Medulla oblongata (tissue), 1 donor: ENCODE measurements around the gene MINAR1.
"Not testable (repeated sequence)": the region's sequence is repeated elsewhere in the genome, so short reads cannot be mapped to it uniquely, and the experiment has no call there.

ENCODE experiments used
- DNase-seq: peaks from one replicate; pipeline ENCODE4 v3.0.0-alpha.2; 2015; ENCODE audit errors: extremely low spot score

The MINAR1 gene

DNA sequence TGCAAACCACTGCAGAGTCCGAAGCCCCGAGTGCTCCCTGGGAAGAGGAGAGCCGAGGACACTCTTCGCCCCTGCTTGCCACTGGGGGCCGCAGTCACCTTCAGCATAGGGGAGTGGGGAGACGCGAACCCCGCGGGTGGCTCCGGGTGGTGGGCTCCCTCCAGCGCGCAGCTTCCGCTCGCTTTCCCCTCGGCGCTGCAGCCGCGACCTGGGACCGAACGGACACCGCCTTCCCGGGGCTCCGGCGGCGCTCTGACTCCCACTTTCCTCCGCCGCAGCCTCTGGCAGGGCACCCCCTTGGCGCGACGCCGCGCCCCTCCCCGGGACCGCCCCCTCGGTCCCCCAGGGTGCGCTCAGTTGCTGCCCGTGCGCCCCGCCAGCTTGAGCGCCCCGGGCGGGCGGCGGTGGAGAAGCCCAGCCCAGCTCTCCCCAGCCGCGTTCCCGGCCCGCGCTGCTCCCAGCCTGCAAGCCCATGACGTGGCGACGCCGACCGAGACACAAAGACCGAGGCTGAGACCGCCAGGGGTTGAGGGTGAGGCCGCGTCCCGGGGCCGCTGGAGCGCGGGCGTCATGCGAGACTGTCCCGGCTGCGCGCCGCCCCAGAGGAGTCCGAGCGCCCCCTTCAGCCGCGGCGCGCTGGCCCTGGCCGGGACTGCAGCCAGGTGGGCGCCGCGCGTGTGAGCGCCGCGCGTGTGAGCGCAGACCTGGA is at the start of gene MINAR1:
TSS of gene MINAR1 (plus strand) at position 701 of the 709 bp plus-strand sequence. CDS start 23,812 bp downstream, outside the sequence.
- peak; percentile 26 for DNase-seq

DNA sequence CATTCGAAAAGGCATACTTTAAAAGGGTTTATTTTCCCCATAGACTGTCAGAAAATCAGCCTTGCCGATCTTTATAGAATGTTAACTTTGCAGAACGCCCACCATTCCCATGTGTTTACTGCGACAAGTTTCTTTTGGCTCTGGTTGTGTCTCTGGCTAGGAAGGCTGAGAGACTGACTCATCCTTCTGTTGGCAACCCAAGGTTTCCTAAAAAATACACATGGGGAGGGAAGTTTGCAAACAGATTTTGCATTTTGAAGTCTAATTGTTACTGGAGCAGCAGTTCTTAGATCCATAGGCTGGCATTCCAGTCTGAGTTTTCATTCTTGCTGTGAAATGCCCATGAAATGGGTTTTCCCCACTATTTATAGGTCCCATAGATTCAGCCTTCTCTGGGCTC is 37.9 kb upstream of the MINAR1 start:
- no peak for DNase-seq

- no peak for DNase-seq
Observed at GRCh38 chr15:79396850-79397249, 35.3 kb upstream of the MINAR1 start.

DNA sequence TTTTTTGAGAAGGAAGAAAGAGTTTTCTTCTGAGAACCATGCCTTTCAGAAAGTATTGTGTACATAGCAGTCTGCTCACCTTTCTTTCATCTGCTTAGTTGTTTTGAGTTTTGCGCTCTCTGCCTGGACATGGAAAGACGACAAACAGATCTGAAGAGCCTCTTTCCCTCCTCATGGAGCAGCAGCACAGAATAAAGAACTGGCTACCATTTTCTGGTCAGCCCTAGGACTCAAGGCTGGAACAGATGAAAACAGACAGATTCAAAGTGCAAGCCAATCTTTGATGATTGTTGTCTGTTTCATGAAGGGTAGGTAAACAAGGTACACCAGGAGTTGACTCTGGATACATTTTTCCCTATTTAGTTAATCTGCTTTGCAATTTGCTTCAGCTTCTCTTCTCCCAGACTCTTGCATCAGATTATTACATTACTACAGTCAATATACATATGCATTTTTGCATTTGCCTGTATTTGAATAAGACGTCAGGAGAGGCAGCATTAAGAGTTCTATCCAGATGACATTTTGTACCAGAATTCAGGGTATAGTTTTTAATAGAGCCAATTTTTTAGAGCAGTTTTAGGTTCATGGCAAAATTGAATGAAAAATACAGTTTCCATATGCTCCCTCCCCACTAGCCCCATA is 34.7 kb upstream of the MINAR1 start:
- no peak for DNase-seq

GRCh38 chr15:79399606-79400005 is 32.5 kb upstream of the MINAR1 start:
- DNase-seq = no peak

GRCh38 chr15:79400650-79401049 is 31.5 kb upstream of the MINAR1 start:
- DNase-seq = no peak

- no peak for DNase-seq
Observed at GRCh38 chr15:79401301-79401700, 30.8 kb upstream of the MINAR1 start.

- DNase-seq = no peak
Observed at GRCh38 chr15:79402136-79402535, 30.0 kb upstream of the MINAR1 start.

GRCh38 chr15:79403501-79403900 is 28.6 kb upstream of the MINAR1 start:
- DNase-seq = no peak

- DNase-seq = no peak
Observed at GRCh38 chr15:79406210-79406609, 25.9 kb upstream of the MINAR1 start.

DNA sequence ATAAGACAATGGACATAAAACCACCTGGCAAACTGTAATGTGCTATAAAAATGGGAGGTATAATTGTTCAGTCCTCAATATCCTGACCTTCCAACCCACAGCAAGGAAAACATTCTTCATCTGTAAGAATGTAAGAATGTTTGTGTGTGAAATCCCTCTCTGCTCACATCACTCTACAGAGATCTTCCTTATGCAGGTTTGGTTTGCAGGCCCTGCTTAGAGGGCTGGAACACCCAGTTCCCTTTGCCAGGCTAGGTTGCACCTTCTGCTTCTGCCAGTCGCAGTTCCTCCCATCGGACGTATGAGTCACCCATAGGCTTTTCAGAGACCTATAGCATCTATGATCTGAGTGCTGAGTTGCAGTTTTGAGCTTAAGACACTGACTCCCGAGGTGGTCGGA is 24.1 kb upstream of the MINAR1 start:
- no peak for DNase-seq

GRCh38 chr15:79410237-79410636 is 21.9 kb upstream of the MINAR1 start:
- DNase-seq = no peak

- DNase-seq = no peak
Observed at GRCh38 chr15:79412010-79412409, 20.1 kb upstream of the MINAR1 start.

GRCh38 chr15:79412429-79412828 is 19.7 kb upstream of the MINAR1 start:
- DNase-seq = no peak

- no peak for DNase-seq
Observed at GRCh38 chr15:79416876-79417275, 15.3 kb upstream of the MINAR1 start.

GRCh38 chr15:79418693-79419279 is 13.3 kb upstream of the MINAR1 start:
- DNase-seq = peak; percentile 54

- DNase-seq = no peak
Observed at GRCh38 chr15:79425591-79426295, 6.4 kb upstream of the MINAR1 start.

GRCh38 chr15:79426899-79427298 is 5.2 kb upstream of the MINAR1 start:
- DNase-seq = not testable (repeated sequence)

DNA sequence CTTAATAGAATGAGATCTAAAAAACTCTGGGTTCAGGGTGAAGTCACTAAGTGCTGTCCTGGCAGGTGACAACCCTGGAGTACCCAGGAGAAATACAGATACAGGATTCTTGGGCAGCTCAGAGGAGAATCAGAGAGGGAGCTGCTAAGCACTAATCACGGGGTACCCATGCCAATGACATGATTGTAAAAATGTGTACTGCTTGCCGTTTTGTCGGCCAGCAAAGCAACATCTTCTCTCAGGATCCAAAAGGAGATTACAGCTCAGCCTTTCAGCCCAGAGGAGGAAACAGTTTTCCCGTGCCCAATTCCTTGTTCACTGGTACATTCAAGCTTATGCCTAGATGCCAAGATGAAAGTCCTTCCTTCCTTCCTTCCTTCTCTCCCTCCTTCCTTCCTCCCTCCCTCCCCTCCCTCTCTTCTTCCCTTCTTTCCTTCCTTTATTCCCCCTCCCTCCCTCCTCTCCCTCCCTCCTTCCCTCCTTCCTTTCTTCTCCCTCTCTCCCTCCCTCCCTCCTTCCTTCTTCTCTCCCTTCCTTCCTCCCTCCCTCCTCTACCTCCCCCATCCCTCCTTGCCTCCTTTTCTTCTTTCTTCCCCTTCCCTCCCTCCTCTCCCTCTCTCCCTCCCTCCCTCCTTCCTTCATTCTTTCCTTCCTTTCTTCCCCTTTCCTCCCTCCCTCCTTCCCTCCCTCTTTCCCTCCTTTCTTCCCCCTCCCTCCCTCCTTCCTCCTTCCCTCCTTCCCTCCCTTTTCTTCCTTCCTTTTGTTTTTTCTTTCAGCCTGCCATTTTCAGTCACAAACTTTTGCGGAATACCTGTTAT is 4.1 kb upstream of the MINAR1 start:
- no peak for DNase-seq

GRCh38 chr15:79430901-79431635 is 1.1 kb upstream of the MINAR1 start:
- no peak for DNase-seq
